Measurements from ENCODE around the gene MSX1.

Gene MSX1

GRCh38 chr4:4858527-4859324 is 739 bp upstream of the MSX1 start:
- no peak for DNase-seq

- DNase-seq: no peak
Observed at GRCh38 chr4:4859799-4860599, 534 bp downstream of the MSX1 start.

- peak; percentile 55 for DNase-seq
Observed at GRCh38 chr4:4860600-4861389, 1.3 kb downstream of the MSX1 start.

- DNase-seq: no peak
Observed at GRCh38 chr4:4861390-4862018, 2.0 kb downstream of the MSX1 start.

GRCh38 chr4:4862071-4862551 is 2.6 kb downstream of the MSX1 start:
- no peak for DNase-seq

- DNase-seq: no peak
Observed at GRCh38 chr4:4862665-4863482, 3.4 kb downstream of the MSX1 start.

- DNase-seq: no peak
Observed at GRCh38 chr4:4864443-4864939, 5.0 kb downstream of the MSX1 start.

GRCh38 chr4:4864940-4865704 is 5.7 kb downstream of the MSX1 start:
- no peak for DNase-seq

- DNase-seq: no peak
Observed at GRCh38 chr4:4865705-4866123, 6.2 kb downstream of the MSX1 start.

- DNase-seq: no peak
Observed at GRCh38 chr4:4866124-4866865, 6.8 kb downstream of the MSX1 start.

- DNase-seq: no peak
Observed at GRCh38 chr4:4866866-4867374, 7.5 kb downstream of the MSX1 start.

GRCh38 chr4:4867375-4868039 is 8.0 kb downstream of the MSX1 start:
- no peak for DNase-seq

GRCh38 chr4:4868040-4868757 is 8.7 kb downstream of the MSX1 start:
- DNase-seq: no peak

GRCh38 chr4:4868758-4869723 is 9.6 kb downstream of the MSX1 start:
- DNase-seq: no peak

GRCh38 chr4:4869731-4870571 is 10.5 kb downstream of the MSX1 start:
- peak; percentile 42 for DNase-seq

GRCh38 chr4:4870576-4871241 is 11.2 kb downstream of the MSX1 start:
- no peak for DNase-seq

Data from EL (cell line).